Suprapubic skin (tissue), 4 donors: ENCODE results near the gene HAPSTR1. TPM values are rescaled to one million over a fixed set of nuclear protein-coding genes. Genes with fewer than 3 reads are reported as not detected.

ENCODE experiments used
- DNase-seq, 2 donors: peaks; one replicate each; pipeline ENCODE4 v3.0.0-alpha.2; 2019; ENCODE audit warnings: low spot score in 2 of 2
- H3K27ac ChIP-seq: fragments of 200-600 bp; sonication (generic); one replicate; pipeline ENCODE4 v1.5.1; 2019
- H3K27me3 ChIP-seq: fragments of 200-600 bp; sonication (generic); one replicate; pipeline ENCODE4 v1.5.1; 2019
- H3K36me3 ChIP-seq: fragments of 200-600 bp; sonication (generic); one replicate; pipeline ENCODE4 v1.5.1; 2019
- H3K4me1 ChIP-seq: fragments of 200-600 bp; sonication (generic); one replicate; pipeline ENCODE4 v1.5.1; 2019
- H3K4me3 ChIP-seq: fragments of 200-600 bp; sonication (generic); one replicate; pipeline ENCODE4 v1.5.1; 2019; ENCODE audit warnings: mild to moderate bottlenecking
- H3K9me3 ChIP-seq: fragments of 200-600 bp; sonication (generic); one replicate; pipeline ENCODE4 v1.5.1; 2019
- CTCF ChIP-seq, 2 donors: fragments of 200-600 bp in 1 of 2; fragments of 450-650 bp in 1 of 2; sonication (generic) in 1 of 2; IDR thresholded peaks; one replicate each; pipeline ENCODE4 v1.5.1; 2016 to 2019; ENCODE audit warnings: antibody characterized with exemption in 2 of 2, mild to moderate bottlenecking in 1 of 2, moderate library complexity in 1 of 2
- EP300 ChIP-seq: sonication (generic); formaldehyde crosslinking; IDR thresholded peaks from one replicate; pipeline ENCODE4 v1.6.1; 2017; ENCODE audit warnings: antibody characterized with exemption
- POLR2A ChIP-seq, 2 donors: fragments of 450-650 bp; IDR thresholded peaks; one replicate each; pipeline ENCODE4 v1.6.1; 2017; ENCODE audit warnings: antibody characterized with exemption in 2 of 2, mild to moderate bottlenecking in 2 of 2, moderate library complexity in 2 of 2
- POLR2AphosphoS5 ChIP-seq, 3 donors: sonication (generic); formaldehyde crosslinking; IDR thresholded peaks; one replicate each; pipeline ENCODE4 v1.6.1; 2017; ENCODE audit warnings: antibody characterized with exemption in 3 of 3
- WGBS: methylation state at CpG from one replicate; pipeline ENCODE4 v1.1.5; 2018; 5-methylcytosine and 5-hydroxymethylcytosine counted together
- total RNA-seq, 4 donors: library from RNA; depleted of rRNA; stranded (reverse); fragments of >200 nt; gene quantifications; one replicate each; pipeline ENCODE4 v1.1.0, GENCODE V29; 2016

HAPSTR1 gene
- total RNA-seq, 4 donors from 2014 or later = 40.4 to 52.7 (median 47.4) TPM

GRCh38 chr16:9098377-9099090 is 7.1 kb downstream of the HAPSTR1 start:
- Histone ChIP-seq H3K4me1 (peaks cover 90% of the 10 kb centered on the region), H3K27ac (no peak overlapping the region), H3K9me3 (no peaks in the 10 kb centered on the region), H3K4me3 (no peak overlapping the region), H3K27me3 (no peaks in the 10 kb centered on the region), H3K36me3 (peaks cover 12% of the 10 kb centered on the region)
- no peak for DNase-seq
- no peak for TF ChIP-seq POLR2AphosphoS5 (IDR thresholded peaks at IDR 0.05)
- TF ChIP-seq POLR2A (IDR thresholded peaks at IDR 0.05) = no peak
- no peak for TF ChIP-seq EP300
- TF ChIP-seq CTCF (IDR thresholded peaks at IDR 0.05) = no peak
- WGBS = 52% methylated on average over 4 of the region's 4 CpGs

- H3K36me3 ChIP-seq = peaks cover 19% of the 10 kb centered on the region
- no peak overlapping the region for H3K27ac ChIP-seq
- H3K4me1 ChIP-seq = peaks cover 90% of the 10 kb centered on the region
- H3K27me3 ChIP-seq = no peaks in the 10 kb centered on the region
- no peak for DNase-seq
- 52% methylated on average over 5 of the region's 5 CpGs for WGBS
- no peak for TF ChIP-seq EP300
- H3K4me3 ChIP-seq = no peak overlapping the region
- H3K9me3 ChIP-seq = no peaks in the 10 kb centered on the region
Measured at GRCh38 chr16:9099131-9099625, 7.7 kb downstream of the HAPSTR1 start.

GRCh38 chr16:9102379-9102778 is 10.9 kb downstream of the HAPSTR1 start:
- no peak for DNase-seq
- H3K9me3 ChIP-seq = no peaks in the 10 kb centered on the region
- no peaks in the 10 kb centered on the region for H3K27me3 ChIP-seq
- peaks cover 86% of the 10 kb centered on the region for H3K4me1 ChIP-seq
- TF ChIP-seq POLR2AphosphoS5 (IDR thresholded peaks at IDR 0.05) (no peak), CTCF (IDR thresholded peaks at IDR 0.05) (no peak), EP300 (no peak), POLR2A (IDR thresholded peaks at IDR 0.05) (no peak)
- H3K27ac ChIP-seq = no peak overlapping the region
- WGBS = 23% methylated on average over 2 of the region's 2 CpGs
- peaks cover 29% of the 10 kb centered on the region for H3K36me3 ChIP-seq
- no peak overlapping the region for H3K4me3 ChIP-seq

- no peak overlapping the region for H3K27ac ChIP-seq
- H3K4me3 ChIP-seq = no peak overlapping the region
- no peak for DNase-seq
- peaks cover 86% of the 10 kb centered on the region for H3K4me1 ChIP-seq
- H3K27me3 ChIP-seq = no peaks in the 10 kb centered on the region
- no peaks in the 10 kb centered on the region for H3K9me3 ChIP-seq
- TF ChIP-seq CTCF (IDR thresholded peaks at IDR 0.05) (no peak), POLR2AphosphoS5 (IDR thresholded peaks at IDR 0.05) (no peak), EP300 (no peak), POLR2A (IDR thresholded peaks at IDR 0.05) (no peak)
- WGBS = 89% methylated on average over 13 of the region's 13 CpGs
- peaks cover 26% of the 10 kb centered on the region for H3K36me3 ChIP-seq
Measured at GRCh38 chr16:9102943-9103342, 11.5 kb downstream of the HAPSTR1 start.

- Histone ChIP-seq H3K27me3 (no peaks in the 10 kb centered on the region), H3K36me3 (peaks cover 30% of the 10 kb centered on the region), H3K4me3 (no peak overlapping the region), H3K9me3 (no peaks in the 10 kb centered on the region), H3K4me1 (peaks cover 84% of the 10 kb centered on the region), H3K27ac (no peak overlapping the region)
- no peak for TF ChIP-seq POLR2A (IDR thresholded peaks at IDR 0.05)
- no peak for TF ChIP-seq POLR2AphosphoS5 (IDR thresholded peaks at IDR 0.05)
- no peak for TF ChIP-seq CTCF (IDR thresholded peaks at IDR 0.05)
- no peak for TF ChIP-seq EP300
- WGBS = 82% methylated on average over 3 of the region's 3 CpGs
- DNase-seq = no peak
Measured at GRCh38 chr16:9103546-9103945, 12.1 kb downstream of the HAPSTR1 start.
